K562 (cell line): ENCODE measurements around the gene RPL36AL. TPM values are rescaled to one million over a fixed set of nuclear protein-coding genes. Genes with fewer than 3 reads are reported as not detected.

Experiments used
- AFF1 ChIP-seq, 2 experiments: fragments of 450-650 bp; IDR thresholded peaks; 2 replicates each; pipeline ENCODE4 v1.6.1; 2018; ENCODE audit warnings: mild to moderate bottlenecking in 2 of 2, low read depth in 1 of 2; ENCODE audit not compliant: partially characterized antibody in 2 of 2
- BRF2 ChIP-seq: IDR thresholded peaks from 3 replicates; pipeline ENCODE4 v1.6.1; 2011; ENCODE audit warnings: borderline replicate concordance, mild to moderate bottlenecking; ENCODE audit not compliant: insufficient read length, insufficient read depth
- CBFA2T3 ChIP-seq: fragments of 450-650 bp; IDR thresholded peaks from 2 replicates; pipeline ENCODE4 v1.6.1; 2017
- CLOCK ChIP-seq: fragments of 250-450 bp; sonication (Bioruptor Pico); IDR thresholded peaks from 2 replicates; pipeline ENCODE4 v1.4.0; 2020; ENCODE audit warnings: mild to moderate bottlenecking, moderate library complexity, borderline replicate concordance
- CREBBP ChIP-seq: IDR thresholded peaks from one replicate; pipeline ENCODE4 v1.6.1; 2012; ENCODE audit warnings: low read depth, mild to moderate bottlenecking, control low read depth, inconsistent platforms, low read length
- CTBP1 ChIP-seq: fragments of 450-650 bp; IDR thresholded peaks from 2 replicates; pipeline ENCODE4 v1.6.1; 2016; ENCODE audit warnings: borderline replicate concordance
- HIVEP1 ChIP-seq: fragments of 250-450 bp; sonication (Bioruptor Pico); IDR thresholded peaks from 2 replicates; pipeline ENCODE4 v1.4.0; 2020; ENCODE audit warnings: mild to moderate bottlenecking
- HMGXB4 ChIP-seq: sonication (generic); formaldehyde crosslinking; IDR thresholded peaks from 2 replicates; pipeline ENCODE4 v1.8.1; 2023; ENCODE audit warnings: mild to moderate bottlenecking, missing genetic modification reagents
- L3MBTL2 ChIP-seq: fragments of 450-650 bp; IDR thresholded peaks from 2 replicates; pipeline ENCODE4 v1.6.1; 2016; ENCODE audit warnings: mild to moderate bottlenecking, moderate library complexity
- NCOA2 ChIP-seq, 2 experiments: fragments of 450-650 bp; IDR thresholded peaks; 2 replicates each; pipeline ENCODE4 v1.6.1; 2018; ENCODE audit warnings: mild to moderate bottlenecking in 2 of 2, moderate library complexity in 1 of 2; ENCODE audit not compliant: partially characterized antibody in 2 of 2
- NR1H2 ChIP-seq: sonication (generic); formaldehyde crosslinking; IDR thresholded peaks from 2 replicates; pipeline ENCODE4 v1.4.0; 2020; ENCODE audit warnings: mild to moderate bottlenecking, missing genetic modification reagents
- RB1 ChIP-seq: fragments of 450-650 bp; IDR thresholded peaks from 2 replicates; pipeline ENCODE4 v1.6.1; 2017; ENCODE audit warnings: low read depth, mild to moderate bottlenecking
- TSC22D4 ChIP-seq: fragments of 450-650 bp; IDR thresholded peaks from 2 replicates; pipeline ENCODE4 v1.6.1; 2016; ENCODE audit warnings: missing genetic modification characterization, missing biosample characterization, control low read depth
- ZBTB17 ChIP-seq: fragments of 450-650 bp; formaldehyde crosslinking; IDR thresholded peaks from 2 replicates; pipeline ENCODE4 v1.4.0; 2020; ENCODE audit warnings: mild to moderate bottlenecking
- ZNF184 ChIP-seq: sonication (generic); formaldehyde crosslinking; IDR thresholded peaks from 2 replicates; pipeline ENCODE4 v1.5.0; 2020; ENCODE audit warnings: missing genetic modification reagents
- ZNF274 ChIP-seq: IDR thresholded peaks from 2 replicates; pipeline ENCODE4 v1.6.1; 2011; ENCODE audit warnings: low read depth, mild to moderate bottlenecking, low read length, moderate library complexity, borderline replicate concordance
- ZNF311 ChIP-seq: fragments of 250-450 bp; sonication (Bioruptor Pico); IDR thresholded peaks from 2 replicates; pipeline ENCODE4 v1.4.0; 2020; ENCODE audit warnings: mild to moderate bottlenecking, moderate library complexity
- polyA plus RNA-seq, 8 experiments: library from polyadenylated mRNA; depleted of rRNA in 4 of 8; stranded (reverse) in 5 of 8; unstranded in 3 of 8; fragments of >200 nt; fragmentation: Nextera tagmentation in 2 of 8; fragmentation: Illumina TruSeq in 1 of 8; extraction: Ambion mirVana in 2 of 8; extraction: Trizol in 1 of 8; gene quantifications; 2 replicates each; pipeline versions ENCODE4 v1.2.1 to v1.2.3, GENCODE V29; 2011 to 2014; ENCODE audit warnings: inconsistent platforms in 1 of 8, missing spikeins in 1 of 8
- total RNA-seq, 7 experiments: library from RNA; depleted of rRNA in 6 of 7; stranded (reverse); fragments of >200 nt in 6 of 7; fragmentation: Illumina TruSeq in 2 of 7; extraction: Trizol in 2 of 7; gene quantifications; 2 replicates each; pipeline versions ENCODE4 v1.2.1 to v1.2.3, GENCODE V29; 2011 to 2021; ENCODE audit warnings: low replicate concordance in 1 of 7

Gene RPL36AL
- total and polyA plus RNA-seq, 9 of the 15 experiments (the other 6 are each of a cell fraction or from before 2014, with no cell fraction given), result 146 to 674 (median 360) TPM

GRCh38 chr14:49621114-49621881 is 872 bp upstream of the RPL36AL start (continued):
- TF ChIP-seq CLOCK (CRISPR knock-in tag), result no peak
- no peak; the same call in 1 of the 2 replicates for TF ChIP-seq NR1H2 (CRISPR knock-in tag)
- TF ChIP-seq CREBBP, result no peak
- TF ChIP-seq TSC22D4, result no peak
- TF ChIP-seq HIVEP1 (CRISPR knock-in tag), result no peak
- TF ChIP-seq CTBP1, result no peak
- no peak for TF ChIP-seq ZNF184 (CRISPR knock-in tag)
- TF ChIP-seq CBFA2T3, result no peak
- TF ChIP-seq BRF2, result no peak
- TF ChIP-seq AFF1 (IDR thresholded peaks at IDR 0.05; ENCODE audit: low read depth in 1 of 2, partially characterized antibody in 2 of 2), result no peak
- 0 out of 2 replicates have a peak, but pooled peaks have one; percentile 30 for TF ChIP-seq RB1
- no peak for TF ChIP-seq ZNF274
- TF ChIP-seq L3MBTL2, result peak; percentile 86
- no peak for TF ChIP-seq NCOA2 (IDR thresholded peaks at IDR 0.05; ENCODE audit: partially characterized antibody in 2 of 2)
- TF ChIP-seq ZNF311 (CRISPR knock-in tag), result no peak
- TF ChIP-seq ZBTB17 (CRISPR knock-in tag), result 0 out of 2 replicates have a peak, but pooled peaks have one; percentile 12
- 0 out of 2 replicates have a peak, but pooled peaks have one; percentile 24 for TF ChIP-seq HMGXB4 (CRISPR knock-in tag)
